Hepatocyte (in vitro differentiated cells): ENCODE results near the gene ABI3BP. TPM values are rescaled to one million over a fixed set of nuclear protein-coding genes. Genes with fewer than 3 reads are reported as not detected.

Source experiments
- DNase-seq: peaks from one replicate; pipeline ENCODE4 v3.0.0-alpha.2; 2016; ENCODE audit warnings: low spot score
- H2AFZ ChIP-seq: fragments of 200-600 bp; sonication (generic); 2 replicates; pipeline ENCODE4 v1.6.0; 2016; ENCODE audit warnings: antibody characterized with exemption, mild to moderate bottlenecking
- H3K27ac ChIP-seq: fragments of 200-600 bp; sonication (generic); 2 replicates; pipeline ENCODE4 v1.5.1; 2016; ENCODE audit warnings: mild to moderate bottlenecking
- H3K27me3 ChIP-seq: fragments of 200-600 bp; sonication (generic); 2 replicates; pipeline ENCODE4 v1.6.1; 2016
- H3K36me3 ChIP-seq: fragments of 200-600 bp; sonication (generic); replicated peaks from 2 replicates; pipeline ENCODE4 v1.5.1; 2016; ENCODE audit warnings: low read depth; ENCODE audit not compliant: insufficient read depth
- H3K4me1 ChIP-seq: fragments of 200-600 bp; sonication (generic); 2 replicates; pipeline ENCODE4 v1.5.1; 2016; ENCODE audit warnings: mild to moderate bottlenecking, moderate library complexity; ENCODE audit not compliant: insufficient read depth
- H3K4me2 ChIP-seq: fragments of 200-600 bp; sonication (generic); 2 replicates; pipeline ENCODE4 v1.6.0; 2016
- H3K4me3 ChIP-seq: fragments of 200-600 bp; sonication (generic); 2 replicates; pipeline ENCODE4 v1.5.1; 2016; ENCODE audit warnings: mild to moderate bottlenecking
- H3K79me2 ChIP-seq: fragments of 200-600 bp; sonication (generic); 2 replicates; pipeline ENCODE4 v1.6.0; 2017; ENCODE audit warnings: mild to moderate bottlenecking
- H3K9me2 ChIP-seq: fragments of 200-600 bp; sonication (generic); replicated peaks from 2 replicates; pipeline ENCODE4 v1.6.0; 2017; ENCODE audit warnings: mild to moderate bottlenecking; ENCODE audit not compliant: insufficient read depth
- H3K9me3 ChIP-seq: fragments of 200-600 bp; sonication (generic); 2 replicates; pipeline ENCODE4 v1.5.1; 2016; ENCODE audit warnings: low read depth, mild to moderate bottlenecking
- H4K20me1 ChIP-seq: fragments of 200-600 bp; sonication (generic); 2 replicates; pipeline ENCODE4 v1.6.0; 2016; ENCODE audit warnings: mild to moderate bottlenecking; ENCODE audit not compliant: insufficient read depth, poor library complexity, severe bottlenecking
- EZH2 ChIP-seq: fragments of 200-600 bp; sonication (generic); IDR thresholded peaks from 2 replicates; pipeline ENCODE4 v1.6.1; 2016; ENCODE audit warnings: antibody characterized with exemption, mild to moderate bottlenecking, borderline replicate concordance
- EZH2phosphoT487 ChIP-seq: fragments of 200-600 bp; sonication (generic); IDR thresholded peaks from one replicate; pipeline ENCODE4 v1.6.1; 2018; ENCODE audit warnings: antibody characterized with exemption, mild to moderate bottlenecking, low read depth, moderate library complexity; ENCODE audit not compliant: unreplicated experiment, severe bottlenecking
- WGBS: methylation state at CpG from one replicate; pipeline ENCODE4 v1.1.6; 2016; ENCODE audit warnings: low lambda C conversion rate; ENCODE audit errors: missing lambda C conversion rate; 5-methylcytosine and 5-hydroxymethylcytosine counted together
- polyA plus RNA-seq: library from polyadenylated mRNA; unstranded; fragments of >200 nt; fragmentation: Nextera tagmentation; extraction: Ambion mirVana; gene quantifications from 2 replicates; pipeline ENCODE4 v1.2.1, GENCODE V29; 2016
- total RNA-seq: library from RNA; depleted of rRNA; stranded (reverse); fragments of >200 nt; gene quantifications from 2 replicates; pipeline ENCODE4 v1.2.3, GENCODE V29; 2014
- TF ChIP-seq, protein P1 (sequence below): fragments of 200-600 bp; sonication (generic); IDR thresholded peaks from 2 replicates; pipeline ENCODE4 v1.5.1; 2016; ENCODE audit warnings: antibody characterized with exemption, mild to moderate bottlenecking; ENCODE audit not compliant: poor library complexity

The ABI3BP gene
- total and polyA plus RNA-seq, 2 experiments from 2014 or later, result 10.4 to 18.6 TPM

DNA sequence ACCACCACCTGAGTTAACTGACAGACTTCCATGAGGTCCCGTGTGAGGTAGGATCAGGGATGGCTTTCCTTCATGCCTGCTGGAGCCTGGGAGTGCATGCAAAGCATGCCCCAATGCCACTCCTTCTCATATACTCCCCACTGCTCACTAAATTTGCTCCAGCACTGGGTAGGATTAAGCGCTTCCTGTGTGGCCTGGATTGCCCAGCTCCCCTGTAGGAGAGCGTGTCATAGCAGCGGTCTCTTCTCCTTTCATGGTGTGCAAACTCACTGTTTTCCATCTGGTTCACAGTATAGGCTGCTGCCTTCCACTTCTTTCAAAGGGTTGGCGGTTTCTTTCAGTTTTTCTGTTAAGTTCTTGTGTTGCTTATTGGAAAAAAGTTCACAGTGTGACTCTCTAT lies 34.1 kb upstream of the ABI3BP start:
- no peak for DNase-seq
- Histone ChIP-seq H3K79me2 (no peaks in the 10 kb centered on the region), H2AFZ (no peak overlapping the region), H3K27me3 (no peaks in the 10 kb centered on the region), H3K9me3 (no peaks in the 10 kb centered on the region), H3K27ac (no peak overlapping the region), H4K20me1 (no peaks in the 10 kb centered on the region), H3K9me2 (no peaks in the 10 kb centered on the region), H3K4me3 (no peak overlapping the region), H3K4me1 (no peaks in the 10 kb centered on the region), H3K4me2 (no peak overlapping the region), H3K36me3 (no peaks in the 10 kb centered on the region)
- 90% methylated on average over 5 of the region's 5 CpGs for WGBS
- TF ChIP-seq EZH2phosphoT487 (no peak), EZH2 (no peak)
- TF ChIP-seq, protein P1, sequence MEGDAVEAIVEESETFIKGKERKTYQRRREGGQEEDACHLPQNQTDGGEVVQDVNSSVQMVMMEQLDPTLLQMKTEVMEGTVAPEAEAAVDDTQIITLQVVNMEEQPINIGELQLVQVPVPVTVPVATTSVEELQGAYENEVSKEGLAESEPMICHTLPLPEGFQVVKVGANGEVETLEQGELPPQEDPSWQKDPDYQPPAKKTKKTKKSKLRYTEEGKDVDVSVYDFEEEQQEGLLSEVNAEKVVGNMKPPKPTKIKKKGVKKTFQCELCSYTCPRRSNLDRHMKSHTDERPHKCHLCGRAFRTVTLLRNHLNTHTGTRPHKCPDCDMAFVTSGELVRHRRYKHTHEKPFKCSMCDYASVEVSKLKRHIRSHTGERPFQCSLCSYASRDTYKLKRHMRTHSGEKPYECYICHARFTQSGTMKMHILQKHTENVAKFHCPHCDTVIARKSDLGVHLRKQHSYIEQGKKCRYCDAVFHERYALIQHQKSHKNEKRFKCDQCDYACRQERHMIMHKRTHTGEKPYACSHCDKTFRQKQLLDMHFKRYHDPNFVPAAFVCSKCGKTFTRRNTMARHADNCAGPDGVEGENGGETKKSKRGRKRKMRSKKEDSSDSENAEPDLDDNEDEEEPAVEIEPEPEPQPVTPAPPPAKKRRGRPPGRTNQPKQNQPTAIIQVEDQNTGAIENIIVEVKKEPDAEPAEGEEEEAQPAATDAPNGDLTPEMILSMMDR, result no peak

DNA sequence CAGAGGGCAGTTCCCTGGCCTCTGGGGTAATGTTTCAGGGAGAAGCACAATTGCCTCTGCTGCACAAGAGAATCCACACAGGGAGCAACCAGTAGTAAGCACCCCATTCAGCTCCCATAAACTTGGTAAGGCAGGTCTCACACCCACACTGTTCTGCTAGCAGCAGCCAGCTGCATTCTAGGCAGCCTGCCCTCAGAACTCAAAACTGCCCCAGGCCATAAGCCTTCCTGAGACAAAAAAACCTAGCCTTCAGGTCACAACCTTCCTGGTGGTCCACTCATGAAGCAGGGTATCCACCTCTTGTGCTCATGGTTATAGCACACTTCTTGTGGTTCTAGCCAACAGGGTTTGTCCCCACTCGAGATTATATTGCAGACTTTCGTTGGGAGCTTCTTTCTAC lies 33.7 kb upstream of the ABI3BP start:
- TF ChIP-seq EZH2 (no peak), EZH2phosphoT487 (no peak)
- TF ChIP-seq, protein P1, result no peak
- Histone ChIP-seq H3K4me3 (no peak overlapping the region), H3K27me3 (no peaks in the 10 kb centered on the region), H4K20me1 (no peaks in the 10 kb centered on the region), H2AFZ (no peak overlapping the region), H3K27ac (no peak overlapping the region), H3K4me1 (no peaks in the 10 kb centered on the region), H3K9me2 (no peaks in the 10 kb centered on the region), H3K79me2 (no peaks in the 10 kb centered on the region), H3K9me3 (no peaks in the 10 kb centered on the region), H3K4me2 (no peak overlapping the region), H3K36me3 (no peaks in the 10 kb centered on the region)
- 84% methylated on average over 2 of the region's 2 CpGs for WGBS
- DNase-seq, result no peak

DNA sequence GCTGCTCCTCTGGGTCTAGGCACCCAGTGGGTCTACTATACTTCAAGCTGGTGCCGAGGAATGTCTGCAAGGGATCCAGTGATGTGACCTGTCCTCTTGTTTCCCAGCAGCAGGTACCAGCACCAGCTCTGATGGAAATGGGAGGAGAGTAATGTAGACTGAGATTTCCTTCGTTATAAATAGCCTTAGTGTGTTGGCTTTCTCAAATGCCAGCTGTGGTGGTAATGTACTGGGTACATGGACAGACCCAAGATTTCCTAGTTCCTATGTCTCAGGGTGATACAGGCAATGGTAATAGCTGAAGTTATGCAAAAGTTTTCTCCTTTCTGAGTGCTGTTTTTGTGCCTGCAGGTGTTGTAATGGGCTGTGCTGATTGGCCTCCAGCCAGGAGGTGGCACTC lies 33.0 kb upstream of the ABI3BP start:
- TF ChIP-seq EZH2phosphoT487 (no peak), EZH2 (no peak)
- TF ChIP-seq, protein P1, result no peak
- Histone ChIP-seq H4K20me1 (no peaks in the 10 kb centered on the region), H3K36me3 (no peaks in the 10 kb centered on the region), H3K27me3 (no peaks in the 10 kb centered on the region), H3K9me2 (no peaks in the 10 kb centered on the region), H2AFZ (no peak overlapping the region), H3K79me2 (no peaks in the 10 kb centered on the region), H3K4me3 (no peak overlapping the region), H3K4me2 (no peak overlapping the region), H3K9me3 (no peaks in the 10 kb centered on the region), H3K27ac (no peak overlapping the region), H3K4me1 (no peaks in the 10 kb centered on the region)
- no peak for DNase-seq
- WGBS, result 86% methylated on average over 2 of the region's 2 CpGs
